ENCODE results near the gene HSPB6. TPM values are rescaled to one million over a fixed set of nuclear protein-coding genes. Genes with fewer than 3 reads are reported as not detected.
"Not testable (repeated sequence)": the region's sequence is repeated elsewhere in the genome, so short reads cannot be mapped to it uniquely, and the experiment has no call there.

The HSPB6 gene
- total RNA-seq, 1 donor from 2014 or later = 0.37 TPM

DNA sequence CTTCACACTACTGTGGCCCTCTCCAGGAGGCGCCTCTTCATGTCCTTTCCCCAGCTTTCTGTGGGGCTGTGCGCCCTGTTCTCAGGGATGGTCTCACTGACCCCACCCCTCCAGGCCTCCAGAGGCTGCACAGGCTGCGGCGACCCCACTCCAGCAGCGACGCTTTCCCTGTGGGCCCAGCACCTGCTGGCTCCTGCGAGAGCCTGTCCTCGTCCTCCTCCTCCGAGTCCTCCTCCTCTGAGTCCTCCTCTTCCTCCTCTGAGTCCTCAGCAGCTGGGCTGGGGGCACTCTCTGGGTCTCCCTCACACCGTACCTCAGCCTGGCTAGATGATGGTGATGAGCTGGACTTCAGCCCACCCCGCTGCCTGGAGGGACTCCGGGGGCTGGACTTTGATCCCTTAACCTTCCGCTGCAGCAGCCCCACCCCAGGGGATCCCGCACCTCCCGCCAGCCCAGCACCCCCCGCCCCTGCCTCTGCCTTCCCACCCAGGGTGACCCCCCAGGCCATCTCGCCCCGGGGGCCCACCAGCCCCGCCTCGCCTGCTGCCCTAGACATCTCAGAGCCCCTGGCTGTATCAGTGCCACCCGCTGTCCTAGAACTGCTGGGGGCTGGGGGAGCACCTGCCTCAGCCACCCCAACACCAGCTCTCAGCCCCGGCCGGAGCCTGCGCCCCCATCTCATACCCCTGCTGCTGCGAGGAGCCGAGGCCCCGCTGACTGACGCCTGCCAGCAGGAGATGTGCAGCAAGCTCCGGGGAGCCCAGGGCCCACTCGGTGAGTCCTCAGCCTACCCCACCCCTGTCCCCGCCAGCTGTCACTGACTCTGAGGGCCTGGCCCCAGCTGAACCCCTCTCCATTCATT lies 29.7 kb upstream of the HSPB6 start:
- no peak for DNase-seq (ENCODE audit: low read depth)

DNA sequence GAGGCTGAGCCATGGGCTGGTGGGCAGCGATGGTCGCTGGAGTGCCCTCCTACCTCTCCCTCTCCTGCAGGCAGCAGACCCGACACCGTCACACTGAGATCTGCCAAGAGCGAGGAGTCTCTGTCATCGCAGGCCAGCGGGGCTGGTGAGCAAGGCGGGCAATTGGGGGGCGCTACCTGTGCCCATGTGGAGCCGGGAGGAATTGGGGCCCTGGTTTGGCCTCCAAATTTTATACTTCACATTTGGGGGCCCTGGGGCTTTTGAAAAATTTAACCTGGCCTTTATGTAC lies 28.5 kb upstream of the HSPB6 start:
- DNase-seq (ENCODE audit: low read depth) = no peak

DNA sequence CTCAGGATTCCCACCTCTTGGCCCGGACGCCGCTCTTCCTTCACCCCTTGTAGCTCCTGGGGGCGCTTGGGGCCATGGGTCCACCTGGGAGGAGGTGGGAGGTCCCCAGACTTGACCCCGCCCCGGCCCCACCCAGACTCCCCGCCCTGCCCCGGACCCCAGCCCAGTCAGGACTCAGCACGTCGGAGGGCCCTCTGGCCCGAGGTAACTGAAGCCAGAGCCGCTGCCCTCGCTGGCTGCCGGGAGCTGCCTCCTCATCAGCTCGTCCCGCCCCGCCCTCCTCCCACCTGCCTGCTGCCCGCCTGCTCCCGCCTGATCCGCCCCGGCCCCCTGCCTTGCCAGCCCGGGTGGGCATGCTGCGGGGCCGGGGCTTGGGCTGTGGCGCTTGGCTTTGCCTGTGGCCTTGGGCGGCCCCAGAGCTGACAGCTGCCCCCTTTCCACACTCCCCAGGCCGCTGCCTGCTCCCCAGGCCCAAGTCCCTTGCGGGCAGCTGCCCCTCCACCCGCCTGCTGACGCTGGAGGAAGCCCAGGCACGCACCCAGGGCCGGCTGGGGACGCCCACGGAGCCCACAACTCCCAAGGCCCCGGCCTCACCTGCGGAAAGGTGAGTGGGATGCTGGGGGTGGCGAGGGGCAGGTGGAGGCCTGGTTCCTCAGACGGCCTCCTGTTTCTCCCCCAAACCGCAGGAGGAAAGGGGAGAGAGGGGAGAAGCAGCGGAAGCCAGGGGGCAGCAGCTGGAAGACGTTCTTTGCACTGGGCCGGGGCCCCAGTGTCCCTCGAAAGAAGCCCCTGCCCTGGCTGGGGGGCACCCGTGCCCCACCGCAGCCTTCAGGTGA lies 27.9 kb upstream of the HSPB6 start:
- DNase-seq (ENCODE audit: low read depth) = no peak

DNA sequence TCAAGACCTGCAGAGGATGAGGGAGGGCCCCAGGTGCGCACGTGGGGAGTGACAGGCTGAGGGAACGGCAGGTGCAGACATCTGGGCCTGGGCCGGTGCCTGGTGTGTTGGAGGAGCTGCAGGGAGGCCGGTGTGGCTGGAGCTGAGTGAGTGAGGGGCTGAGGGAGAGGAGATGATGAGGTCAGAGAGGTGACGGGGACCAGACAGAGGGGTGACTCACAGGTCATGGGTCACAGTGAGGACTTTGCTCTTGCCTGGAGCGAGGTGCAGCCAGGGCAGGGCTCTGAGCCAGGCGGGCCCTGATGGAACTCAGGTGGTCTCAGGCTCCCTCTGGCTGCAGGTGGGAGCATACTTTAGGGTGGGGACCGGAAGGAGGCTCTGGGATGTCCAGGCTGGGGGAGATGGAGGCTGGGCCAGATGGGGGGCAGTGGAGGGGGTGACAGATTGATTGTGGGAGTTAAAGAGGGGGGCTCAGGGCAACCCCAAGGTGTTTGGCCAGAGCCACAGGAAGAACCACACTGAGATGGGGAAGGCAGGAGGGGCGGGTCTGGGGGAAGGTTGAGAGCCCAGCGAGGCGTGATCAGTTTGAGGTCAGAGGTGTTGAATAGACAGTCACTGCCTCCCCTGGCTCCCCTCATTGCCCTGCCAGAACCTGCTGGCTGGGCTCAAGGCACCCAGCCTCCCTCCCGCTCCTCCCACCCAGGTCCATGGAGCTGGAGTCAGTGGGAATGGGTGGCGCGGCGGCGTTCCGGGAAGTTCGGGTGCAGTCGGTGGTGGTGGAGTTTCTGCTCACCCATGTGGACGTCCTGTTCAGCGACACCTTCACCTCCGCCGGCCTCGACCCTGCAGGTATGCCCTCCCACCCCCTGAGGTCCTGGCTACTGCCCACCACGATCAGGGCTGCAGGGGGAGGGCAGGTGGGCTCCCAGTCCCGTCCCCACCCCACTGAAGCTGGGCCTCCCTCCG lies 26.9 kb upstream of the HSPB6 start:
- no peak for DNase-seq (ENCODE audit: low read depth)

DNA sequence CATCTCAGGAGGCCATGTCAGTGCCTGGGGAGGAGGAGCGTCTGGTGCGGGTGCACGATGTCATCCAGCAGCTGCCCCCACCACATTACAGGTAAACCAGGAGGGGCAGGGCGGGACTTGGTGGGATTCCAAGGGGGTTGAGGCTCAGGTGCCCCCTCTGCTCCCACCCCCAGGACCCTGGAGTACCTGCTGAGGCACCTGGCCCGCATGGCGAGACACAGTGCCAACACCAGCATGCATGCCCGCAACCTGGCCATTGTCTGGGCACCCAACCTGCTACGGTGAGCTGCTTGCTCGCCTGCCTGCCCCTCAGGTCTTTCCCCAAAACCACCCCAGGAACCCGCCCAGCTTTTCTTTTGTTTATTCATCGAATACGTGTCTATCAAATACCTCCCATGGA lies 25.8 kb upstream of the HSPB6 start:
- no peak for DNase-seq (ENCODE audit: low read depth)

DNA sequence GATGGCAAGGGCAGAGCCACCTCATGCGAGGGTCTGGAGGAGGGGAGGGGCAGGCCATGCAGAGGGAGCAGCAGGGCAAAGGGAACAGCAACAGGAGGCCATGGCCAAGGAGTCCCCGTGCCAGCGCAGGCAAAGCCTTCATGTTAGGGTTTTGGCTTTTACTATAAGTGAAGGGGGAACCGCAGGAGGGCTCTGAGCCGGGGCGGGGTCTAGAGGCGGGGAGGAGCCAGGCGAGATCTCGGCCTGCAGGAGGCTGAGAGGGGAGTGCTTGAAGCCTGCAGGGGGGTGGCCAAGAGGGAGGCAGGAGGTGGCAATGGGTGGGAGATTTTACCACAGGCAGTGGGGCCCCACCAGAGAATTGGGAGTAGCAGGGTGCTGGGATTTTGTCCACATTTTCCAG lies 24.8 kb upstream of the HSPB6 start:
- no peak for DNase-seq (ENCODE audit: low read depth)

DNA sequence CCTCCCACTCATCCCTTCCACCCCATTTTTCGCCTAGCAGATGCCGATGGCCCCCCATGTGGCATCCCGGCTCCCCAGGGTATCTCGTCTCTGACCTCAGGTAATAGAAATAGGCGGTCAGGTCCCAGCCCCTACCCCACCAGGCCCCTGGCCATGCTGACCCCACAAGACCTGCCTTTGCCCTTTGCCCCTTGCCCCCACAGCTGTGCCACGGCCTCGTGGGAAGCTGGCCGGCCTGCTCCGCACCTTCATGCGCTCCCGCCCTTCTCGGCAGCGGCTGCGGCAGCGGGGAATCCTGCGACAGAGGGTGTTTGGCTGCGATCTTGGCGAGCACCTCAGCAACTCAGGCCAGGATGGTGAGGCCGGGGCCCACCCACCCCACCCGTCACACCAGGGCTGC lies 23.9 kb upstream of the HSPB6 start:
- DNase-seq (ENCODE audit: low read depth) = no peak

DNA sequence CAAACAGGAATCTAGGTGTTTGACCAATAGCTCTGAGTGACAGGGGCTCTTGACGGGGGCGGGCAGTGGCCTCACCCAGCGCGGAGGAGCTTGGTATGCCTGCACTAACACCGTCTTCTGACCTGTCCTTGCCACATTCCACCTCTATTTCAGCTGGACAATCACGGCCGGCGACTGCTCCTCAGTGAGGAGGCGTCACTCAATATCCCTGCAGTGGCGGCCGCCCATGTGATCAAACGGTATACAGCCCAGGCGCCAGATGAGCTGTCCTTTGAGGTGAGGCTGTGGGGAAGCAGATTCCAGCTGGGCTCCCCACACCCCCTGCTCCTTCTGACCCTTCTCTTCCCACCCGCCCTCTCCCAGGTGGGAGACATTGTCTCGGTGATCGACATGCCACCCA lies 23.2 kb upstream of the HSPB6 start:
- DNase-seq (ENCODE audit: low read depth) = no peak

DNA sequence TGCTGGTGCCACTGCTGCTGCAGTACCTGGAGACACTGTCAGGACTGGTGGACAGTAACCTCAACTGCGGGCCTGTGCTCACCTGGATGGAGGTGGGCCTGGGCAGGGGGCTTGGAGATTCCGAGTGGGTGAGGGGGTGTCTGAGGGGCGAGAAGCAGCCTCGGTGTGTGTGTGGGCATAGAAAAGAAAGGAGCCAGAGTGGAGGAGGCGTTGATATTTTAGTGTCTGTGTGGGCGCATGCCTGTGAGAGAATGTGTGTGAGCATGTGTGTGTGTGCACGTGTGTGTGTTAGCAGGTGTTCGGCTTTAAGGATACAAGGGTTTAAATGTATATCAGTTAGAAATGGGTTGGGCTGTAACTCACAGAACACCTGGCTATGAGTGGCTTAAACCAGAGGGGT lies 22.2 kb upstream of the HSPB6 start:
- no peak for DNase-seq (ENCODE audit: low read depth)

DNA sequence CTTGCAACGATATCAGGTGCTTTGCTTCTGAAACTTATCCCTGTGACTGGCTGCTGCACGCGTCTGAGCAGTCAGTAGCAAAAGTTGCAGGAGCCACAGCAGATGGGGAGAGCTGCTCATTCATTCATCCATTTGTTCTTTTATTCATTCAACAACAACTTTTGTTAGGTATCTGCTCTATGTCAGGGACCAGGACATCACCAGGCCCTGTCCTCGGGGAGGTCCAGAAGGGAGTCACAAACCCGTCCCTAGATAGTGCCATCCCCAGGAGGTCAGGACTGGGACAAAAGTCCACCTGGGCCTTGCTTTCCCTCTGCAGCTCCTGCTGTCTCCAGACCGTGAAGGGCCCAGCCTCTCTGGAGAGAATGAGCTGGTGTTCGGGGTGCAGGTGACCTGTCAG lies 21.1 kb upstream of the HSPB6 start:
- no peak for DNase-seq (ENCODE audit: low read depth)

DNA sequence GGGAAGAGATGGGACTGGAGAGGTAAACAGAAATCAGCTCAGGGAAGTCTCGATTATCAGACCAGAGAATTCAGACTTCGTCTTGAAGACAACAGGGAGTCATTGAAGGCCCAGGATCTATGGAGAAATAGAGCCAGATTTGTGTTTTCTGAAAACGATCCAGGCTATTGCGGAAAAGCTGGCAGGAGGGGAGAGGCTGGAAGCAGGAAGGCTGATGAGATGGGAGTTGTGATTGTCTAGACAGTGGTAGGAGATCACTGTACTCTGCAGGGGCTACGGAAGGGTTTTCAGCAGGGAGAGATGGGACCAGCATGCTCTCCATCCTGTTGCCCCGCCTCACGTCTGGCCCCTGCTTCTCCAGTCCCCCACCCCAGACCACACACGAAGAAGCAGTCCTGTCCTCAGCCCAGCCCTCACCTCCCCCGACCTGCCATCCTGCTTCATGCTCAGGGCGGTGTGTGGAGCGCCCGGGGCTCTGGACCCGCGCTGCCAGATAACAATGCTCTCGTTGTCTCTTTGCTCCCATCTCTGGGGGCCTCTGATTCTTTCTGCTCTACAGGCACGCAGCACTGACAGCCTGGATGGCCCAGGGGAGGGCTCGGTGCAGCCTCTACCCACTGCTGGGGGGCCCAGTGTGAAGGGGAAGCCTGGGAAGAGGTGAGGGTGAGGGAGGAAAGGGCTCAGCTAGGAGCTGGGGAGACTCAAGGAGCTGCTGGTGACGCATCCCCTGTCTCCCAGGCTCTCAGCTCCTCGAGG lies 20.4 kb upstream of the HSPB6 start:
- no peak for DNase-seq (ENCODE audit: low read depth)

DNA sequence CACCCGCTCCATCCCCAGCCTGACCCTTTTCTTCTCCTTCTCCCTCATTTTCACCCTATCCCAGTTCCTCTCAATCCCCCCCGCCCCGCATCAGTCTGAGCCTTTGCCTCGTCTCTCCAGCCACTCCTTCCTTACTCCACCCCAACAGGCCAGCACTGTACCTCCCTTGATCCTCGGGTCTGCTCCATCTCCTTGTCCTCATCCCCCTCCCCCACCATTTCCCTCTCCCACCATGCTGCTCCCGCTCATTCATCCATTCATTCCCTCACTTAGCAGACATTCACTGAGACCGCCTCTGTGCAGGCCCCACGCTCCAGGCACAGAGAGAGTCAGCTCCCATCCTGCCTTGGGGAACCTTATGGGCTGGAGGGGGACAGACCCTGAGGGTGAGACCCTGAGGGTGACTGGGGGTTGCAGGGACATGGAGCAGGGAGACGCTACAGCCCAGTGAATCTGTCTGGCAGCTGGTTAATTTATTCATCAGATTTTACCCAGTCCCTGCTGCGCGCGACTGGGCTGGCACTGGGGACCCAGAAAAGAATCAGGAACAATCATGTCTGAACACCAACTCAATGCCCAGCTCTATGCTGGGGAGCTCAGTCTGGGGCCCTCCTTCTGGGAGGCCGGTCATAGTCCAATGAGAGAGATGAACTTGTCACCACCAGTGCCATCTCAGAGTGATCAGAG lies 19.4 kb upstream of the HSPB6 start:
- no peak for DNase-seq (ENCODE audit: low read depth)

DNA sequence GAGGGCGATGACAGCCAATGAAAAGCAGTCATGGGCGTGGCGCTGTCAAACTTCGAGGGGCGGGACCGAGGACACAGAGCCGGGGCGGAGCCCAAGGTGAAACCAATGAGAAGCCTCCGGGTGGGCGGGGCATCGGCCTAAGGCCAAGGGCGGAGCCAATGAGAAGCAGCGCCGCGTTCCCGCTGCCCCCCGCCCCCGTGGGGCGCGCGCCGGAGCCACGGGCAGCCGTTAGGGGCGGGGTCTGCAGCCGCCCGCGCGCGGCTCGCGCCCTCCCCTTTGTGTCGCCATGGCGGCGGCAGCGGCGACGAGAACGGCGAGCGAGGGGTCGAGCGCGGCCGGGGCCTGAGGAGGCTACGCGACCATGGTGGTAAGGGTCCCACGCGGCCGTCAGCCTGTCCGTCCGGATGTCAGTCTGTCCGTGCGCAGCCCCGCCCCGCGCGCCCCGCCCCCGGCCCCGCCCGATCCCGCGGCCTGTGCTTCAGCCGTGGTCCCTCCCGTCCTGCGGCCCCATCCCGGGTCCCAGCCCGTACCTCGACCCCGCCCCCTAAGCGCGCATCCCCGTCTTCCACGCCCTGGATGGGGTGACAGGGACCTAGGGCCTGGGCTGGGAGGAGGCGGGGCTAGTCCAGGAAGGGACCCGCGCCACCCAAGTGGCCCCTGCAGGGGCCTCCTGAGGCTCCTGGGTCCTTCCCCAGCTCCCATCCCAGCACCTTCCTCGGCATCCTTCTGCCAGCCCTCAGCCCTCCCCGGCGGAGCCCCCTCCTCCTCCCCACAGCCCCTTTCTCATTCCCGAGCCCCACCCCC lies 18.7 kb upstream of the HSPB6 start, which contains the start of gene ARHGAP33:
TSS of gene ARHGAP33 (plus strand) at position 267 of the 804 bp plus-strand sequence. CDS start at position 362, 95 bp downstream.
- DNase-seq (ENCODE audit: low read depth) = peak; percentile 99

DNA sequence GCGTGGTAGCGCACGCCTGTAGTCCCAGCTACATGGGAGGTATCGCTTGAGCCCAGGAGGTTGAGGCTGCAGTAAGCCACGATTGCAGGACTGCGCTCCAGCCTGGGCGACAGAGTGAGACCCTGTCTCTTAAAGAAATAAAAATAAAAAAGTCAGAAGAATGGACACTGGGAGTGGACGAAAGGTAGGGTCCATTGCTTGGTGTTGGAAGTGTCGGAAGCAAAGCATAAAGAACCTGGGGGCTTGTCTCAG lies 18.1 kb upstream of the HSPB6 start:
- no peak for DNase-seq (ENCODE audit: low read depth)

DNA sequence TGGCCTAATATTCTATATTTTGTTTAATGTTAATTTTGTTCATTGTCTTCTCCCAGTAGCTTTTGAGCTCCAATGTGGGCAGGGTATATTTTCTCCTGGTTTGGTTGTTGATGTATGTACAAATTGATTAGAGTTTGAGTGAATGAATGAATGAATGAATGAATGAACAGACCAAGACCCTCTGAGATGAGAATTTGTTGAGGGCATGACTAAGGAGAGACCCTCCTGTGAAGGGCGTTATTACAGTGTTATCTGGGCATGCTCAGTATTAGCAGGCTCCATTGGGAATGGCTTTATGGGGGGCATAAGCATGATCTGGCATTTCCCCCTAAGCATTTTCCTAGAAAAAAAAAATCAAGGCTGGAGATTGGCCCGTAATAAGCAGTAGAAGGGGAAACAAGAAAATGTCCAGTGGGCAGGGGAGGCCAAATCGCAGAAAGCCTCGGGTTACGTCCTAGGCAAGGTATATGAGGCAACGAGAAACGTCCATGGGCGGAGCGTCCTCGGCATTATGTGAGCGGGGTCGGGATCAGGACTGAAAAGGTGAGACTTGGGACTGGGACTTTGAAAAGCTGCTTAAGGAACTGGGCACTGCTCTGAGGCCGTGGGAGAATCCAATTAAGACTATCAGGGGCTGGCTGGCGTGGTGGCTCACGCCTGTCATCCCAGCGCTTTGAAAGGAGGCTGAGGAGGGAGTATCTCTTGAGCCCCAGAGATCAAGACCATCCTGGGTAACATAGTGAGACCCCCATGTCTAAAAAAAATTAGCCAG lies 17.6 kb upstream of the HSPB6 start:
- DNase-seq (ENCODE audit: low read depth) = no peak

DNA sequence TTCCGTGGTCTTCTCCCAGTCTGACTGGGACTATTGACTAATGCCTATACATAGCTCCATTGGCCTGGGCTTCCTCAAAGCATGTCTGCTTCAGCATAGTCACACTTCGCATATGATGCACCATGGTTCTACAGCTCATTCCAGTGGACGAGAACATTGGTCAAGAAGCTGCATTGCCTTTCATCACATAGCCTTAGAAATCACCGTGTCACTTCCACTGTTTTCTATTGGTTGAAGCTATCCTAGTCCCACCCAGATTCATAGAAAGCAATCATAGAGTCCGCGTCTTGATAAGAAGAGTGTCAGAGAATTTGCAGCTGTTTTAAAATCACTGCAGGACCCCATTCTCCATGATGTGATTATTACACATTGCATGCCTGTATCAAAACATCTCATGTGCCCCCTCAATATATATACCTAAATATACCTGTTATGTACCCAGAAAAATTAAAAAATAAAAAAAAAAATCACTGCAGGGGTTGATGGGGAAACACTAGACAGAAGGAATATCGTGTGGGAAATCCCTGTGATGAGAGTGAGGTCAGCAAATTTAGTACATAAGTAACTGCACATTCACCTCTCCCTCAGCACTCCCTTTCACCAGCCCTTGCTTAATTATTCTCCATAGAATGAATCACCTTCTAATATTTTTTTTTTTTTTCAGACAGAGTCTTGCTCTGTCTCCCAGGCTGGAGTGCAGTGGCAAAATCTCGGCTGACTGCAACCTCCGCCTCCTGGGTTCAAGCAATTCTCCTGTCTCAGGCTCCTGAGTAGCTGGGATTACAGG lies 16.4 kb upstream of the HSPB6 start:
- no peak for DNase-seq (ENCODE audit: low read depth)

DNA sequence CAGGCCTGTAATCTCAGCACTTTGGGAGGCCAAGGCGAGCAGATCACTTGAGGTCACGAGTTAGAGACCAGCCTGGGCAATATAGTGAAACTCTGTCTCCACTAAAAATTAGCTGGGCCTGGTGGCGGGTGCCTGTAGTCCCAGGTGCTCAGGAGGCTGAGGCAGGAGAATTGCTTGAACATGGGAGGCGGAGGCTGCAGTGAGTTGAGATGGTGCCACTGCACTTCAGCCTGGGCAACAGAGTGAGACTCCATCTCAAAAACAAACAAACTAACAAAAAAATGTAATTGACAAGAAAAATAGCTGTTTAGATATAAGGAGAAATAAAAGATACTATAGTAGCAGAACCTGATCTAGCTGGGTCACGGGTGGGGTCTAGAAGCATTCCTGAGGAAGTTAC lies 15.5 kb upstream of the HSPB6 start:
- DNase-seq (ENCODE audit: low read depth) = not testable (repeated sequence)

DNA sequence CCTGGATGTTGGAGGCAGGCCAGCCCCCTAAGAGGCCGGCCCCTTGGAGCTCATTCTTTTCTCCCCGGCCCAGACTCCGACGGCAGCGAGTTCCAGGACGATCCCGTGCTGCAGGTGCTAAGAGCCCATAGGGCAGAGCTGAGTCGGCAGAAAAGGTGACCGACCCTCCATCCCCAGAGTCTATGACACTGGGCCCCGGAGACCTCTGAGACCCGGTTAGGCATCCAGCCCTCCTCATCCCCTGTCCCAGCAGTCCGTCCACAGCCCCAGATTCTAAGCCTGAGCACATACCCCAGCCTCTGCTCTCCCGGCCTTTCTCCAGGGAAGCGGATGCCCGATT lies 11.2 kb upstream of the HSPB6 start:
- no peak for DNase-seq (ENCODE audit: low read depth)
